Astrocyte (in vitro differentiated cells and primary cell): Measurements from ENCODE around the gene TICAM1. TPM values are rescaled to one million over a fixed set of nuclear protein-coding genes. Genes with fewer than 3 reads are reported as not detected.

ENCODE experiments used
- DNase-seq: peaks from one replicate; pipeline ENCODE4 v3.0.0-alpha.2; 2010; ENCODE audit warnings: low read depth
- FAIRE-seq: peaks from 2 replicates; lab custom pipeline; 2011; peaks lifted over from hg19 to GRCh38; lab: Jason Lieb, UNC
- H2AFZ ChIP-seq: 2 replicates; pipeline ENCODE4 v1.6.0; 2012; ENCODE audit warnings: low read depth, low read length, inconsistent platforms
- H3K27ac ChIP-seq: 2 replicates; pipeline ENCODE4 v1.5.1; 2011; ENCODE audit warnings: low read depth, low read length, inconsistent platforms
- H3K27me3 ChIP-seq: 2 replicates; pipeline ENCODE4 v1.6.0; 2011; ENCODE audit warnings: low read length, inconsistent platforms; ENCODE audit not compliant: insufficient read depth
- H3K36me3 ChIP-seq: 2 replicates; pipeline ENCODE4 v1.5.1; 2011; ENCODE audit warnings: low read length, inconsistent platforms; ENCODE audit not compliant: insufficient read depth
- H3K4me1 ChIP-seq: 2 replicates; pipeline ENCODE4 v1.5.1; 2011; ENCODE audit warnings: low read length, inconsistent platforms; ENCODE audit not compliant: insufficient read depth
- H3K4me2 ChIP-seq: 2 replicates; pipeline ENCODE4 v1.6.0; 2012; ENCODE audit warnings: low read length, inconsistent platforms
- H3K4me3 ChIP-seq: 2 replicates; pipeline ENCODE4 v1.5.1; 2011; ENCODE audit warnings: low read depth, mild to moderate bottlenecking, low read length, inconsistent platforms; ENCODE audit not compliant: insufficient read depth
- H3K79me2 ChIP-seq: 2 replicates; pipeline ENCODE4 v1.6.0; 2012; ENCODE audit warnings: mild to moderate bottlenecking, low read length, inconsistent platforms; ENCODE audit not compliant: insufficient read depth
- H3K9ac ChIP-seq: 2 replicates; pipeline ENCODE4 v1.6.0; 2012; ENCODE audit warnings: mild to moderate bottlenecking, low read length, inconsistent platforms
- H3K9me3 ChIP-seq: 2 replicates; pipeline ENCODE4 v1.5.1; 2012; ENCODE audit warnings: low read depth, mild to moderate bottlenecking, low read length, inconsistent platforms; ENCODE audit not compliant: insufficient read depth
- H4K20me1 ChIP-seq: 2 replicates; pipeline ENCODE4 v1.6.0; 2012; ENCODE audit warnings: low read length, inconsistent platforms; ENCODE audit not compliant: insufficient read depth
- H3K27ac Mint-ChIP-seq: one replicate; pipeline ENCODE4 v1.8.0; 2021; ENCODE audit warnings: mild to moderate bottlenecking, mixed read lengths; ENCODE audit not compliant: unreplicated experiment
- H3K27me3 Mint-ChIP-seq: one replicate; pipeline ENCODE4 v1.8.0; 2021; ENCODE audit warnings: low read depth, mixed read lengths; ENCODE audit not compliant: unreplicated experiment
- H3K36me3 Mint-ChIP-seq: one replicate; pipeline ENCODE4 v1.8.0; 2021; ENCODE audit warnings: low read depth, mixed read lengths; ENCODE audit not compliant: unreplicated experiment
- H3K4me1 Mint-ChIP-seq: one replicate; pipeline ENCODE4 v1.8.0; 2021; ENCODE audit warnings: low read depth, mixed read lengths; ENCODE audit not compliant: unreplicated experiment
- H3K4me3 Mint-ChIP-seq: one replicate; pipeline ENCODE4 v1.8.0; 2021; ENCODE audit warnings: mild to moderate bottlenecking, moderate library complexity, mixed read lengths; ENCODE audit not compliant: unreplicated experiment
- H3K9me3 Mint-ChIP-seq: one replicate; pipeline ENCODE4 v1.8.0; 2021; ENCODE audit warnings: mild to moderate bottlenecking, mixed read lengths; ENCODE audit not compliant: unreplicated experiment
- EZH2 ChIP-seq: IDR thresholded peaks from 2 replicates; pipeline ENCODE4 v1.6.1; 2012; ENCODE audit warnings: mild to moderate bottlenecking, low read length, inconsistent platforms; ENCODE audit not compliant: insufficient read depth
- total RNA-seq: library from RNA; stranded (reverse); gene quantifications from 2 replicates; pipeline ENCODE4 v1.2.1, GENCODE V29; 2021
- TF ChIP-seq, protein P1 (sequence below): IDR thresholded peaks from 2 replicates; pipeline ENCODE4 v1.5.1; 2011; ENCODE audit warnings: low read depth, mild to moderate bottlenecking, inconsistent platforms, low read length, moderate library complexity; ENCODE audit not compliant: insufficient read depth

The TICAM1 gene
- total RNA-seq, 1 donor from 2014 or later = 10.0 TPM

DNA sequence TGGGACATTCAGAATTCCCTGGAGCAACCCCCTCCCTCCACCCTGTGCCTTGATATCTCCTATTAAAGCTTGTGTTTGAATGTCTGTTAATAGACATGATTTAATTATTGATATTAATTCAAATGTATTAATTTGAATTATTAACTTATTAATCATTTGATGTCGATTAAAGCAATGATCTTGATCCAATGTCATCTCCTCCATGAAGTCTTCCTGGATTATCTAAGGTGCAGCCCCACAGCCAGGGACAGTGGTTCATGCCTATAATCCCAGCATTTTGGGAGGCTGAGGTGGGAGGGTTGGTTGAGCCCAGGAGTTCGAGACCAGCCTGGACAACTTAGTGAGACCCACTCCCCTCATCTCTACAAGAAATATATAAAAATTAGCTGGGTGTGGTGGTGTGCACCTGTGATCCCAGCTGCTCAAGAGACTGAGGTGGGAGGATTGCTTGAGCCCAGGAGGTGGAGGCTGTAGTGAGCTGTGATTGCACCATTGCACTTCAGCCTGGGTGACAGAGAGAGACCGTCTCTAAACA is 30.4 kb downstream of the TICAM1 start:
- Histone ChIP-seq H2AFZ (no peak overlapping the region), H3K79me2 (peaks cover 8% of the 10 kb centered on the region), H3K4me3 (no peak overlapping the region), H3K27ac (no peak overlapping the region), H3K9ac (no peak overlapping the region), H3K4me1 (no peaks in the 10 kb centered on the region), H3K9me3 (no peaks in the 10 kb centered on the region), H3K36me3 (peaks cover 7% of the 10 kb centered on the region), H3K4me2 (no peak overlapping the region), H3K27me3 (no peaks in the 10 kb centered on the region), H4K20me1 (peaks cover 11% of the 10 kb centered on the region)
- Mint-ChIP-seq H3K27ac (no peak overlapping the region), H3K27me3 (no peaks in the 10 kb centered on the region), H3K4me3 (no peak overlapping the region), H3K36me3 (peaks cover 2% of the 10 kb centered on the region), H3K4me1 (no peaks in the 10 kb centered on the region), H3K9me3 (no peaks in the 10 kb centered on the region)
- FAIRE-seq (no peak), DNase-seq (no peak)
- TF ChIP-seq, protein P1, sequence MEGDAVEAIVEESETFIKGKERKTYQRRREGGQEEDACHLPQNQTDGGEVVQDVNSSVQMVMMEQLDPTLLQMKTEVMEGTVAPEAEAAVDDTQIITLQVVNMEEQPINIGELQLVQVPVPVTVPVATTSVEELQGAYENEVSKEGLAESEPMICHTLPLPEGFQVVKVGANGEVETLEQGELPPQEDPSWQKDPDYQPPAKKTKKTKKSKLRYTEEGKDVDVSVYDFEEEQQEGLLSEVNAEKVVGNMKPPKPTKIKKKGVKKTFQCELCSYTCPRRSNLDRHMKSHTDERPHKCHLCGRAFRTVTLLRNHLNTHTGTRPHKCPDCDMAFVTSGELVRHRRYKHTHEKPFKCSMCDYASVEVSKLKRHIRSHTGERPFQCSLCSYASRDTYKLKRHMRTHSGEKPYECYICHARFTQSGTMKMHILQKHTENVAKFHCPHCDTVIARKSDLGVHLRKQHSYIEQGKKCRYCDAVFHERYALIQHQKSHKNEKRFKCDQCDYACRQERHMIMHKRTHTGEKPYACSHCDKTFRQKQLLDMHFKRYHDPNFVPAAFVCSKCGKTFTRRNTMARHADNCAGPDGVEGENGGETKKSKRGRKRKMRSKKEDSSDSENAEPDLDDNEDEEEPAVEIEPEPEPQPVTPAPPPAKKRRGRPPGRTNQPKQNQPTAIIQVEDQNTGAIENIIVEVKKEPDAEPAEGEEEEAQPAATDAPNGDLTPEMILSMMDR = no peak
- TF ChIP-seq EZH2 = no peak

DNA sequence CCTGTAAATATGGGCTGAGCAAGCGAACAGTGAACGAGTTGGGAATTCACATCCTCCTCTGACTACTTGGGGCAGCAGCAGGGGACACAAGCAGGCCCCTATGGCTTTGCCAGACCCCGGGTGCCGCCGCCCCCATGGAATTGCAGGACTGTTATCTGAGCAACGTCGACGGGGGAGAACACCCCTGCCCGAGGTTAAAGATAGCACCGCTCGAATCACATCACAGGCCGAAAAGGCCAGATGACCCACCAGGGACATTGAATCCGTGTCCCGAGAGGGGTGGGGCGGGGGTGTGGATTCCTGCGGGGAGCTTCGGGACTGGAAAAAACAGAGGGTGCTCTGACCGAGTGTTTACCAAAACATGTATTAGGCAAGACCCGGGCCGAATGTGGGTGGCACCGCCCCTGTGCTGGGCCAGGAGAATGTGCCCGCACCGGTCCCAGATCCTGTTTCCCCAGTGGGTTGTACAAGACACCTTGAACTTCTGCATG is 30.9 kb downstream of the TICAM1 start:
- Histone ChIP-seq H3K27me3 (no peaks in the 10 kb centered on the region), H2AFZ (no peak overlapping the region), H3K36me3 (peaks cover 7% of the 10 kb centered on the region), H3K79me2 (peaks cover 13% of the 10 kb centered on the region), H3K4me1 (no peaks in the 10 kb centered on the region), H3K4me2 (no peak overlapping the region), H3K4me3 (no peak overlapping the region), H3K9ac (no peak overlapping the region), H3K27ac (no peak overlapping the region), H3K9me3 (no peaks in the 10 kb centered on the region), H4K20me1 (peaks cover 16% of the 10 kb centered on the region)
- H3K27me3 Mint-ChIP-seq = no peaks in the 10 kb centered on the region
- no peaks in the 10 kb centered on the region for H3K9me3 Mint-ChIP-seq
- H3K4me1 Mint-ChIP-seq = no peaks in the 10 kb centered on the region
- H3K4me3 Mint-ChIP-seq = no peak overlapping the region
- no peak for FAIRE-seq
- H3K36me3 Mint-ChIP-seq = peaks cover 2% of the 10 kb centered on the region
- TF ChIP-seq EZH2 = no peak
- TF ChIP-seq, protein P1 = no peak
- no peak for DNase-seq
- H3K27ac Mint-ChIP-seq = no peak overlapping the region

DNA sequence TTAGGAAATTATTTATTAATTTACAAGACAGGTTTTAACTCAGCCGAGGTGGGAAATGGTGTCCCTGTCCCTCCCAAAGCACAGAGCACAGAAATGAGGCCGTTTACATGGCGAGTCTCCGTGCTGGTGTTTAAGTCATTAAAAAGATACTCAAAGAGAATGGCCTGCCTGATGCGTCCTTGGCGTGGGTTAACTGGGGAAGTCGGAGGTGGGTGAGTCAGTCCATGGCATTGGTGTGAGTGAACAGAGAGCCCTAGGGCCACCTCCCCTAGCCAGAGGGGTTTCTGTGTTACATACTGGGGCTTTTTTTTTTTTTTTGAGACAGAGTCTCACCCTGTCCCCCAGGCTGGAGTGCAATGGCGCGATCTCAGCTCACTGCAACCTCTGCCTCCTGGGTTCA is 36.1 kb downstream of the TICAM1 start:
- H3K27ac ChIP-seq = no peak overlapping the region
- H3K36me3 Mint-ChIP-seq = peaks cover 6% of the 10 kb centered on the region
- peak overlapping the region; percentile 62 for H3K27ac Mint-ChIP-seq
- H3K79me2 ChIP-seq = peaks cover 54% of the 10 kb centered on the region
- H4K20me1 ChIP-seq = peaks cover 39% of the 10 kb centered on the region
- peak; percentile 31 for DNase-seq
- H3K4me1 Mint-ChIP-seq = peaks cover 8% of the 10 kb centered on the region
- no peak overlapping the region for H2AFZ ChIP-seq
- TF ChIP-seq, protein P1 = no peak
- no peak for TF ChIP-seq EZH2
- H3K27me3 Mint-ChIP-seq = no peaks in the 10 kb centered on the region
- H3K9ac ChIP-seq = peak overlapping the region; percentile 41
- H3K4me3 ChIP-seq = no peak overlapping the region
- no peaks in the 10 kb centered on the region for H3K9me3 ChIP-seq
- no peak for FAIRE-seq
- H3K27me3 ChIP-seq = no peaks in the 10 kb centered on the region
- H3K4me1 ChIP-seq = peaks cover 17% of the 10 kb centered on the region
- peak overlapping the region; percentile 54 for H3K4me3 Mint-ChIP-seq
- H3K9me3 Mint-ChIP-seq = no peaks in the 10 kb centered on the region
- H3K4me2 ChIP-seq = peak overlapping the region; percentile 63
- peaks cover 16% of the 10 kb centered on the region for H3K36me3 ChIP-seq
